NCI-H82 (cell line): ENCODE data around the gene LRRC7.
"Not testable (repeated sequence)": the region's sequence is repeated elsewhere in the genome, so short reads cannot be mapped to it uniquely, and the experiment has no call there.

Source experiments
- DNase-seq: peaks from one replicate; lab custom pipeline; 2025; lab: John Stamatoyannopoulos, UW

LRRC7 gene

GRCh38 chr1:69697340-69697739 is 129.6 kb downstream of the LRRC7 start:
- no peak for DNase-seq

- peak; percentile 42 for DNase-seq
Measured at GRCh38 chr1:69700770-69701169, 133.0 kb downstream of the LRRC7 start.

GRCh38 chr1:69702085-69702484 is 134.4 kb downstream of the LRRC7 start:
- DNase-seq = no peak

GRCh38 chr1:69706473-69706872 is 138.8 kb downstream of the LRRC7 start:
- no peak for DNase-seq

- DNase-seq = peak; percentile 57
Measured at GRCh38 chr1:69707103-69707502, 139.4 kb downstream of the LRRC7 start.

- DNase-seq = no peak
Measured at GRCh38 chr1:69710484-69711189, 142.9 kb downstream of the LRRC7 start.

- DNase-seq = no peak
Measured at GRCh38 chr1:69711190-69711930, 143.6 kb downstream of the LRRC7 start.

- not testable (repeated sequence) for DNase-seq
Measured at GRCh38 chr1:69717834-69718233, 150.1 kb downstream of the LRRC7 start.

- no peak for DNase-seq
Measured at GRCh38 chr1:69728206-69728605, 160.5 kb downstream of the LRRC7 start.

- DNase-seq = no peak
Measured at GRCh38 chr1:69733061-69733460, 165.3 kb downstream of the LRRC7 start.

- peak; percentile 86 for DNase-seq
Measured at GRCh38 chr1:69737527-69738185, 169.9 kb downstream of the LRRC7 start.

GRCh38 chr1:69738458-69739250 is 170.9 kb downstream of the LRRC7 start:
- DNase-seq = no peak

GRCh38 chr1:69739251-69739605 is 171.5 kb downstream of the LRRC7 start:
- no peak for DNase-seq

- no peak for DNase-seq
Measured at GRCh38 chr1:69743146-69743545, 175.4 kb downstream of the LRRC7 start.

- no peak for DNase-seq
Measured at GRCh38 chr1:69744381-69744780, 176.7 kb downstream of the LRRC7 start.

- DNase-seq = no peak
Measured at GRCh38 chr1:69747207-69747606, 179.5 kb downstream of the LRRC7 start.

- peak; percentile 17 for DNase-seq
Measured at GRCh38 chr1:69750638-69751037, 182.9 kb downstream of the LRRC7 start.

- no peak for DNase-seq
Measured at GRCh38 chr1:69752831-69753230, 185.1 kb downstream of the LRRC7 start.

- no peak for DNase-seq
Measured at GRCh38 chr1:69754521-69754920, 186.8 kb downstream of the LRRC7 start.

GRCh38 chr1:69755647-69756046 is 187.9 kb downstream of the LRRC7 start:
- DNase-seq = no peak

- no peak for DNase-seq
Measured at GRCh38 chr1:69765951-69766350, 198.2 kb downstream of the LRRC7 start.

- no peak for DNase-seq
Measured at GRCh38 chr1:69766431-69767180, 198.9 kb downstream of the LRRC7 start.
